A549 treated with DMSO at 1 μM for 4 hours (cell line): ENCODE results near the gene RIPPLY3. TPM values are rescaled to one million over a fixed set of nuclear protein-coding genes. Genes with fewer than 3 reads are reported as not detected.

Experiments
- total RNA-seq: library from RNA; stranded (reverse); fragments of 200-300 nt; extraction: Qiagen RNA extraction; gene quantifications from 5 replicates; pipeline ENCODE4 v1.2.3, GENCODE V29; 2022; ENCODE audit warnings: low read depth

RIPPLY3 gene, protein sequence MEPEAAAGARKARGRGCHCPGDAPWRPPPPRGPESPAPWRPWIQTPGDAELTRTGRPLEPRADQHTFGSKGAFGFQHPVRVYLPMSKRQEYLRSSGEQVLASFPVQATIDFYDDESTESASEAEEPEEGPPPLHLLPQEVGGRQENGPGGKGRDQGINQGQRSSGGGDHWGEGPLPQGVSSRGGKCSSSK
- 0.38 to 0.93 TPM (median 0.70 TPM) in 5 replicates for total RNA-seq

DNA sequence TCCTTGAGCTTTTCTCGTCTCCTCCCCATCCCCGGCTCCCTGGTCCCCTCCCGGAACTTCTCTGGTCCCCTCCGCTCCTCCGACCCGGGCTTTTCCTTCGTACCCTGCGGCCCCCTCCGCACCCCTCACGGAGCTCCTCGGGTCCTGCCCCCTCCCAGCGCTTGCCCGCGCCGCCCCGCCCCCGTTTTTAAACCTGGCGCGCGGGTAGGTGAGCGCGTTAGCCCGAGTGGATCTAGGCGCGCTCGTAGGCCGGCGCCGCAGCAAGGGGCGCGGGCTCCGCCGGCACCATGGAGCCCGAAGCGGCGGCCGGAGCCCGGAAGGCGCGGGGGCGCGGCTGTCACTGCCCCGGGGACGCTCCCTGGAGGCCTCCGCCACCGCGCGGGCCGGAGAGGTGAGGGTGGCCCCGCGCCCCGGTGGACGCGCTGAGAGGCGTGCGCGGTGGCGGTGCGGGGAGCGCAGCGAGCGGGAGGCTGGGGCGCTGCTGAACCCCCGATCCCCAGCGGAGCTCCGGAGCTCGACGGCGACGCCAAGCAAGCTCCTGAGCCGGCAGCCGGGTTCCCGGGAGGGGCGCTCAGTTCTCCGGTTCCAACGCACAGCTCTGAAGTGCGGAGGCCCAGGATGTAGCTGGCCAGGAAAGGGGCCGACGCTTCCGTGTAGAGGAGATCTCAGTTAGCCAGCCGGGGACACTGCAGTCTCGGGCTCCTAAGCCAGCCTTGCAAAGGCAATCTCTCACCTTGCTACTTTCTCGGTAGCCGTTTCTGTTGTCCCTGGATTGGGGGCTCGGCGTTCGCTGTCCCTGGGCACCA lies at the start of gene RIPPLY3:
RIPPLY3 (plus strand) TSS at position 217 of the 806 bp plus-strand sequence; CDS start at position 288, 71 bp downstream.

DNA sequence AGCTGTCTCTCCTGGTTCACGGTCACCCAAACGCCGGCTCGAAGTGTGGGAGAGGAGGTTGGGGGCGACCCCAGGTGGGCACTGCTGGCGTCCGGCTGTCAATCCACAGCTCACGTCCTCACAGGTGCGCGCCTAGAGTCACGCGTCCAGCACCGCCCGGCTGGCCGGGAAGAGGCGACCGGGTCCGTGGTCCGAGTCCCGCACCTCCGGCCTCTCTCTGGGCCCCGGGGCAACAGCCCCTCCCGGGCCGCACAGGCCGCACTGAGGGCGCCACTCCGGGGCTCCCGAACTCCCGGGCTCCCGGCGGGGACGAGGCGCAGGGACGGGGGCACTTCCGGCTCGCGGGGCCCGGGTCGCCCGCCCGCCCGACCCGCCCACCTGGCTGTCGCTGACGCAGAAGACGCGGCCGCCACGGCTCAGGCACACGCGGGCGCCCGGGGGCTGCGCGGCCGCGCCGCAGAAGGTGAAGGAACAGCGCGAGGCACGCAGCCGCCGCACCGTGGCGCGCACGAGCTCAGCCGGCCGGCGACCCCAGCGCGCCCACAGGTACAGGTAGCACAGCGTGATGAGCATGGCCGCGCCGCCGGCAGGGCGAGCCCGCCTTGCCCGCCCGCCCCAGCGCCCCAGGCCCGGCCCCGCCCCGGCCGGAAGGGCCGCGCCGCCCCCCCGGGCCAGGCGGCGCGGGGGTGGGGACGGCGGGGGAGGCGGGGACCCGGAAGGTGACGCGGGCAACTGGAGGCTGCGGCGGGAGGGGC lies 40.3 kb upstream of the RIPPLY3 start, which contains the start of gene HLCS:
HLCS (minus strand) TSS at position 604 of the 755 bp plus-strand sequence; CDS start at position 573, 31 bp downstream.

Other genes with a start within 250 kb of the RIPPLY3 start
- gene HLCS, start 40.0 kb upstream of the RIPPLY3 start, total RNA-seq, result 5.5 to 8.8 TPM (median 8.1 TPM) in 5 replicates
- gene PIGP, start 66.4 kb downstream of the RIPPLY3 start, total RNA-seq, result 11.8 to 18.2 TPM (median 16.9 TPM) in 5 replicates
- 29.5 to 43.2 TPM (median 35.3 TPM) in 5 replicates for gene TTC3, start 66.6 kb downstream of the RIPPLY3 start, total RNA-seq